NCI-H226 (cell line): ENCODE measurements around the gene FAM241B.

ENCODE experiments used
- DNase-seq: peaks from one replicate; pipeline ENCODE4 v3.0.0-alpha.2; 2015

The FAM241B gene

DNA sequence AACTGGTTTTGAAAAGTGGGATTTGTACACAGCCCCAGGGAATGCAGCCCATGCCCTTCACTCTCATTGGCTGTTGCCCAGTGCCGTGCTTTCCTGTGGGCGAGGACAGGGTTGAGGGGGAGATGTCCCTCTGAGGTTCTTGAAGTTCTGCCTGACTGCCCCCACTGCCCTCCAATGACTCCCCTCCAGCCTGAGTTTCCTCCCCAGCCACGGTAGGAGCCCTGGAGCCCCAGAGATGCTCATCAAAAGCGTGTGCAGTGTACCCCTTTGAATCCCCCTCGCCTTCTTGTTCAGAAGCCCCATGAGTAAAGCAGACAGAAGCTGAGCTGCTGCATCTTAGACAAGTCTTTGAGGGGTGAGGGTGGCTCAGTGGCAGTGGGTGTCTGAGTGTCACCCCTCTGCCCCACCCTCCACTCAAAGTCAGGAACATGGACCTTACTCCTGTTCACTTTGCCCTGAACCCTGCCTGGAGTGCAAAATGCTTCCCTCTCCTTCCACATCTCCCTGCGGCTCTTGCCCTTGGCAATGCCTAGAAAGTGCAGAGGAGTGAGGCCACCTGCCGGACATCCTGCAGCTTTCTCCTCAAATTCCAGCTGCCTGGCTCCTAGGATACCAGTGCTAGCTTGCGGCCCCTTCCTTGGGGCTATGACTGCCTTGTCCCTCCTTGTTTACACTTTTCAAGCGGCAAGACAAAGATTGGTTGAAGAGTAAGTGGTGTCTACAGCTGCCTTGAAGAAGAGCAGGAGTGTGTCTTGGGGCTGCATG lies 19.9 kb downstream of the FAM241B start:
- no peak for DNase-seq

DNA sequence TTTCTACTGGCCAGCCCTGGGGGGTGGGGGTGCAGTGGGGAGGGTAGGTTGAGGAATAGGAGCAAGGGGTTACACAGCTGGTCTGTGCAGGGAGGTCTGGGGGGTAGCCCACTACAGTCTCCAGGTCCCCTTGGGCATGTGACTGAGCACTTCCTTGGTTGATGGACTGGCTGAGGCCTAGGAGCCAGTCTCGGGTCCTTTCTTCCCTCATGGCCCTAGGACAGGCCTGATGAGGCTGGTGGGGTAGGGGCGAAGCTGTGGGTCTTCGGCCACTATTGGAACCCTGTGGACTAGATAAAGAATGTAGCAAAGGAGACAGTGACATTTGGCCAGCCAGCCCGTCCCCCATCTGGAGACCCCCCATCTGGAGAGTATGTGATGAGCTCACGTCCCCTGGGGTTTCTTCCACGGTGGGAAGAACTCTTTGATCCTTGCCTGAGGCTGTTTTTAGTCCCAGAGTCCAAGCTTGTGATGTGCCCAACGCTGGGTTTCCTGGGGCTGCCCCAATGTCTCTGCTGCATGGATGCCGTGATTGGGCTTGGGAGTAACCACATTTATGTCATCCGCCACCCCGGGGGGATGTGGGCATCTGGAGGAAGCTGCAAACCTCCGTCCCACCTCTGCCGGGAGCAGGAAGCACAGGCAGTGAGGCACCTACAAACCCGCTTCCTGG lies 20.7 kb downstream of the FAM241B start:
- DNase-seq = no peak

DNA sequence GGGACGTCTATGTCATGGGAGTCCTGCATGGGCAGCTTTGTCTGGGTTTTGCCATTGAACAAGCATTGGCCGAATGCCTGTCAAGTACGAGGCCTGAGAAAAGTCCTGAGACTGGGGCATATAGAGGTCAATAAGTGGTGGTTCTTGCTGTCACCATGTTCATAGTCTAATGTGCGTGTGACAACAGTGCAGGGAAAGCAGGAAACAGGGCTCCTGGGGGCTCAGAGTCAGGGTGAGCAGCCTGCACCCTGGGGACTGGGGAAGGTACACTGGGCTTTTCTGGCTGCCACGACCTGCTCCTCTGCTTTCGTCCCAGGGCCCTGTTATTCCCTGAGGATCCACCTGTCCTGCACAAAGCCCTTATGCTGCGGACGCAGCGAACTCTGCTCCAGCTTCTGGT lies 21.3 kb downstream of the FAM241B start:
- DNase-seq = no peak

DNA sequence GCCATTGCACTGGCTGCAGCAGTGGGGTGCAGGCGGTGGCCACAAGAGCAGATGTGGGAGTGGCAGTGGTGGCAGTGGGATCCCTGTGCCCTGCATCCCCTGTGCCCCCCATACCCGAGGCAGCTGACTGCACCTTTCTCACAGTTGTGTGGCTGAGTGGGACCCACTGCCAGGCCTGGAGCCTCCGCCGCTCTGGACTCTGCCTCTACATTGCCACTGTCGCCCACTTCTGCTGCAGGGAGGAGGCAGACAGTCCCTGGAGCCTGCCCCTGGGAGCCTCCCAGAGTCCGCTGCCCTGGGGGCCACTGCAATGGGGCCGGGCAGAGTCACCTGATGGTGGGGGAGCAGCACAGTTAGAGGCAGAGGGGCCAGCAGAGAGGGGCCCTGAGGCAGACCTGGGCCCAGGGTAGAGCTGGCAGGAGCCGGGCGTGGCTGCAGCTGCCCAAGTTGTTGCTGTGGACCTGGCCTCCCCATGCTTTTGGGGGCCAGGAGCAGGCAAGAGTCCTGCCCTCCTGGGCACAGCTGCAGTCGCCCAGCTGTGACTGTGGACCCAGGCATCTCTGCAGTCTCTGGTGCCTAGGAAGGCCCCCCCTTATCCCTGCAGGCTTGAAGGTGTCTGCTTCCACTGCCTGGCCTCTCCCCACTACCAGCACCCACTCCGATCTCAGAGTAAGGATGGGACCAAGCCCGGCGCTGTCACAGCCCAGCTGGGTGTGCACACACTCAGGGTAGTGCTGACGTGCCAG lies 22.2 kb downstream of the FAM241B start:
- no peak for DNase-seq

DNA sequence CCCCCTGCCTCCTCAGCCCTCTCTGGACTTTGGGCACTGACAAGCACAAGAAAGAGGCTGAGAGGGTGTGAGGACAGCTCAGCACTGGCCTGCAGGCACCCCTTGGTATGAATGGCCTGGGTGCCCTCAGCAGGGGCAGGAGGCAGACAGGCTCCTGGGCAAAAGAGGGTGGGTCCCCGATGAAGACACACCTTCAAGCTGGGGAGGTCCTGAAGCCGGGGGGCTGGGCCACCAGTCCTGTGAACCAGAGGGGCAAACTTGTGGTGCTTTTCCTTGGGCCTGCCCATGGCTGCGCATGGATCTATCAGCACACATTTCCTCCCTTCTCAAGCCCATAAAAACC lies 22.8 kb downstream of the FAM241B start:
- no peak for DNase-seq

DNA sequence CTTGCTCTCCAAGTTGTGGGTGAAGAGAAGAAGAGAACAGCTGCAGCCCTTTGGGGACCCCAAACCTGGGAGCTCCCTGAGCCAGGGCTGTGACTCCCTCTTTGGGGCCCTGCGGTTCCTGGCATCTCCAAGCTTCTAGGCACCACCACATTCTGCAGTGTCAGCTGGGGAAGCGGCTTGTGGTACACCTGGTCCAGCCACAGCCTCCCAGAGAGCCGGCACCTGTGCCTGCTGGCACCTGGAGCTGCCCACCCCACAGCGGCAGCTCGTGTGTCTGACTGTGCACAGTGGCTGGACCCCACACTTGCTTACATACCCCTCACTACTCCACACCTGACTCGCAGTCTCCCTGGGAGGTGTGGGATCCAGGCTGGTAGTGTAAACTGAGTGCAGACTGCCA lies 23.5 kb downstream of the FAM241B start:
- no peak for DNase-seq

DNA sequence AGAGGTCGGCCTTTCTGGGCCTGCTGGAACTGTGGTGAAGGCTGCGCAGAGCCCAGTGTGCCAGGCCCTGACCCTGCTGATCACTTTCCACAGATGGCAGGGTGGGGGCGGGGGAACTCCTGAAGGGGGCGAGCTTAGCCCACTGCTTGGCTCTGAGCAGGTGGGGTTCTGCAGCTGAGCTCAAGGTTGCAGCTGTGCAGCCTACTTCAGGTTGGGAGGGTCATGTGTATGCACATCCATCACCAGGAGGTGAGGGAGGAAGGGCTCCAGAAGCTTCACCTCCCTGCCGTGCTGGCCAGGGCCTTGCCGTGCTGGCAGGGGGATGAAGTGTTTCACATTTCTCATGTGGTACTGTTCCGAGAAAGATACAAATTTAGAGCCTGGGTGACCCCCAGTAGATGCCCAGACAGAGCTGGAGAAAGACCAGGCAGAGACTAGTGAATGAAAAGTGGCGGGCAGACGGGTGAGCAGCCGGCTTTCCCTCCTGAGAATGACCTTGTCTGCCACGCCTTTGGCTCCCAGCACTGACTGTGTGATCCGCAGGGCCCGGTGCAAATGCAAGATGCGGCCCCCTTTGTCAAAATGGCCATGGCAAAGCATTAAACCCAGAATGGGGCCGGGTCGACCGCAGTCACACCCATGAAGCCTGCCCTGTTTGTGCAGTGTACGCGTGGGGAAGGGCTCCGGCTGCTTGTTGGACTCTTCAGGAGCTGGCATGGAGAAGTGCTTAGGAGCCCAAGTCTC lies 25.2 kb downstream of the FAM241B start:
- DNase-seq = no peak

DNA sequence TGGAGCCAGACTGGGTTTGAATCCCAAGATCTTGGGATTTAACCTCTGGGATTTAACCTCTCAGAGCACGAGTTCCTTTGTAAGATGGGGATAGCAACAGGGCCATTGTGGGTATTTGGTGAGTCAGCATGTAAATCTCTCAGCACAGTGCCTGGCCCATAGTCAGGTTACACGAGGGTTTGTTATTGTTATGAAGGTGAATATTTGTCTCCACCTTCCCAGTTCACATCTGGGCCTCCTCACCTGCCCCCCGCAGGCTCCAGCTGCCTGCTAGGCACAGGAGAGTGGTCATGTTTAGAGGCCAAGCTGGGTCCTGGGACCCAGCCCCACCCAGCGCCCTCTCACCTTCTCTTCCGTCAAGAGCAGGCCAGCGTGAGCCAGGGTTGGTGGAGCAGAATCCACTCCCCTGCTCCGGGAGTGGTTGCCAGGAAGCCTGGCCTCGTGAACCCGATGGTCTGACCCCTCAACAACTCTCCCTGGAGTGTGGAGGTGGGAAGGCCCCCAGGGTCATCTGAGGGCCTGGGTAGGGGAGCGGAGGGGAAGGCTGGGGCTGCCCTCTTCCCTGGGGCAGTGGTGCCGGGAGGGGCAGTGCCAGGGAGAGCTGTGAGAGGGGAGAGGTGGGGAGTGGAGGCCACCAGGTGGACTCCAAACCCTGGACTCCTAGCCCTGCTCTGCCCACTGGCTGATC lies 26.0 kb downstream of the FAM241B start:
- DNase-seq = no peak

DNA sequence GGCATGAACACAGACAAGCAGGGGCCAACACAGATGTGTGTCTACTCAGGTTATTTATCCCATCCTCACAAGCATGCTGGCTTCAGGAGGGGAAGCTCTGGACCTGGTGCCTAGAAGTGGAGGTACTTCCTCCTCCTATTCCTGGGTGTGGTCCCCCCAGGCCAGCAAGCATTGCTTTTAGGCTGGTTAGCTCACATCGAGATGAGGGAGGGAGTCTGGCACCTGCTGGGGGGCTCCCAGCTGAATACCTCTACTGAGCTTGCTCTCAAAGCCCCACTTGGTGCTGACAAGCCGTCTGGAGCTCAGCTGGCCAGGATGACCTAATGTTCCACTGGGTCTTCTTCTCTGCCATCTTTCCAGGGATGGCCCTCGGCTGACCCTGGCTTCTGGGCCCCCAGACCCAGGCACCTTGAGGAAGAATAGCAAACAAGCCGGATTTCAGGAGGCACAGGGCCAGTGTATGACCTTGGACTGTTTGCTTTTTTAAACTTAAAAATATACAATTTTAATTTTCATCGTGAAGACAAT lies 26.8 kb downstream of the FAM241B start:
- DNase-seq = no peak

DNA sequence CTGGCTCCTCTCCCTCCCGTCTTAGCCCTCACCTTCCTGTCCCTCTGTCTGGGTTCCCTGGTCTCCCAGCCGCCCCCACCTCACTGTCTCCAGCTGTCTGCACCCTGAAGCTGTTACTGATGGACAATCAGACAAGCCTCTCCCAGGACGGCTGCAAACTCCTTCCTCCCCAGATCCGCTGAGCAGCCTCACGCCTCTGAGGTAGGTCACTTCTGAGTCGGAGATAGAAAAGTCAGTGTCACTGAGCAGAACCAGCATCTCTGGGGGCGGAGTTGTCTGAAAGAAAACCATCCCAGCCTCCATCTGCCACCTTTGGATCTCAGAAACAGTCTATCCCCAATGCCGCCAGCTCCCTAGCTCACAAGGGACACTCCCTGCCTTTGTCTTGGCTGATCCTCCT lies 27.4 kb downstream of the FAM241B start:
- DNase-seq = no peak

DNA sequence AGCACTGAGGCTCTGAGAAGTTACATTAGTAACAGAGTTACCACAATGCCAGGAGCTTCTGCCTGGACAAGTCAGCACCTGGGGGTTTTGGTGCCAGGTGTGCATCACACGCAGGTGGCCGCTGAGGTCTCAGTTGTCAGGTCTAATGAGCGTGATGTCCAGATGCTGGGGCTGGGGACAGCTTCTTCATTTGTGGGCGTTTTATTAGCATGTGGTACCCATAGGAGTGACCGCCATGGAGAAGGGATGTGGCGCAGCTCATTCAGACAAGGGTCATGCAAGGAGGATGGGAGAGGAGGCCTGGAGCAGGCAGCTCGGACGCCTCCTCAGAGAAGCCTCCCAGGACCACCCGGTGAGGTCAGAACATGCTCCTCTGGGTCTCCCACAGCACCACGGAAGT lies 27.8 kb downstream of the FAM241B start:
- no peak for DNase-seq

DNA sequence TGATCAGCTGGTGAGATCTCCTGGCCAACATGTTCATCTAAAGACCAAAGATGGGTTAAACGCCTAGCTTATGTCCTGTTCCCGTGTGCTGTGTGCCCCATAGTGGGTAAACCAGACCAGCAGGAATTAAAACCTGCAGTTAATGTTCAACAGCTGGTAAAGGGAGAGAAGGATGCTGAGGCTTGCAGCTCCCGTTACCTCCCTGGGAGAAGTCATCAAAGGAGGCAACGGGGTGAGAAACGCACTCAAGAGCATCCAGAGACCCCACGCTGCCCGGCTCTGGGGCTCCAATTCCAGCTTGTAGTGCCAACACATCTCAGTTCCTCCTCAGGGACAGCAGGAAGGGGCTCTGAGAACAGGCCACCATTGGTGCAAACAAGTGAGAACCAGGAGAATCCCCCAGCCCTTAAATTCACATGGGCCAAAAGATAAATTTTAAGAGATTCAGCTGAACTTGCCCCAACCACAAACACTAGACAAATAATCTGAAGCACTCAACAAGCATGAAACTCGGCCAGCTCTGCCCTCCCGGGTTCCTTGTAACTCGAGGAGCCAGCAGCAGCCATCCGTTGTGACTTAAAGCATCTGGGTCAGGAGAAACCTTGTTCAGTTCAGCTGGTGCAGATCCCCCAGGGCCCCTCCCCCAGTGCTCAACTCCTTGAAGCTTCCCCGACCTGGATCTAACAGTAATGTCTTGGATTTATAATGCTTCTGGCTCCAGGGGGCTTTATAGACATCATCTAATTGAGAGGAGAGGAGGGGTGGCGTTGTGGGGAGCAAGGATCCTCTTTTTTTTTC lies 29.4 kb downstream of the FAM241B start:
- no peak for DNase-seq

DNA sequence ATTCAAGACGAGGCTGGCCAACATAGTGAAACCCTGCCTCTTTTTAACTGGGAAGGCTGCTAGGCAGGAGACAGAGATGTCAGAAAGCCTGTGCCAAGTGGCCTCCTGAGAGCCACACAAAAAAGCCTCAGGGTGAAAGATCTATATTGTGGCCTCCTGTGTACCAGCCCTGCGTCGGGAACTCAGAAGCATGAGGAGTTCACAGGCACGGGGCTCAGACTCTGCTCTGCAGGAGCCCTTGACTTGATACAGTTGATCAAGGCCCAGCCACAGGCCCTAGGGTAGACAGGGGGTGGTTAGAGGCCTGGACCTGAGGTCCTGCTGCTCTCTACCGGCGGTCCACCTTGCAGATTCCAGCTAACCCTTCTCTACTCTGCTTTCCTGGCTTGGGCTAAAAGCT lies 30.2 kb downstream of the FAM241B start:
- no peak for DNase-seq

DNA sequence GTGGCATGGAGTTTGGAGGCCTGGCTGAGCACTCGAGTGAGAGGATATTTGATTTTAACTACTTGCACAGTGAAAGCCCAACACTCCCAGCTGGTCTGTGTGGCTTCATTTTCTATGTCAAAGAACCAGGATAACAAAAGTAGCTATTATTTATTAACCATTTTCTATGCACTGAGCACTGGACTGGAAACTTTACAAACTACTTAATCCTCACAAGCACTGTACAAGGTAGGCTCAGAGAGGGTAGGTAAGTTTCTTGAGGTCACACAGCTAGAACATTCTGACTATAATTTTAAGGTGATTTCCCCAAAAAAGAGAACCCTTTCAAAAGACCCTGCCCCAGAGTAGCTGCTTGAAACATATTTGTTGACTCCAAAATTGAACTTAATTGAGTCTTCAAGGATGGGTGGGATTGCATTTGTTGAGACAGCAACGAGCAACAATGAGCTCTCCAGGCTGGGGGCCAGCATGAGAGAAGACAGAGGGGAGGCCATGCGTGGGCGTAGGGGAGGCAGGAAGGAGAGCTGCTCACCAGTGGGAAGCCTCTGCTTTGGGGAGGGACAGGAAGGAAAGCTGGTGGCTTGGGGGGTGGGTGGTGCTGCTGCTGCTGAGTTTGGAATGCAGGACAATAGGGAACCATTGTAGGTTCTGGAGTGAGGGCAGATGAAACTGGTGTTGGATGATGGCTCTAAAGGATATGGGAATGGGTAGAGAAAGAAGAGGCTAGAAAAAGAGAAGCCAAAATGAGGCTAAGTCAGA lies 31.5 kb downstream of the FAM241B start:
- DNase-seq = no peak

DNA sequence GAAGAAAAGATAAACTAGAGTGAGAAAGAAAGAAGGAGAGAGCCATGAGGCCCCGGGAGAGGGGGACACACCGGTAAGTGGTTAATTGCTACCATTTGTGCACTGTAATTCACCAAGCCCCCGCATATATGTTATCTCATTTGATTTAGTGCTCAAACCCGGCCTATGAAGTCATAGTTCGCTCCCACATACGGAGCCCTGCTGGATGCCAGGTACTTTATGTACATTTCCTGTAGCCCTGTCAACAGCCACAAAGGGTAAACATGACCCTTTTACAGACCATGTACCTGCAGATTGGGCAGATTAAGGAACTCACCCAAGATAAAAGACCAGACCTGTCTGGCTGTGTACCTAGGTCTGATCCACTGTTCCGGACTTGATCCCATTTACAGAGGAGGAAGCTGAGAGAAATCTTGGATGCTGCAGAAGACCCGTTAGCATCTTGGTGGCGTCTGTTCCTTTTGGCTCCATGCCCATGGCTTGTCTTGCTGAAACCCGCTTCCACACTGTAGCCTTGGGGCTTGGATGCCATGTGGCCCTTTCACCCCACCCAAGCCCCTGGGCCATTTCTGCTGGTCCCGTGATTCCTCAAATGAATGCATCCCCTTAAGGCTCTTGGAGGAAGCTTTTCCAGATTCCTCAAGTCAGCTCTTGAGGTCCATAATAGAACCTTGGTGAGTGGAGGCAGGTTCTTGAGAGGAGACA lies 32.3 kb downstream of the FAM241B start:
- DNase-seq = no peak

DNA sequence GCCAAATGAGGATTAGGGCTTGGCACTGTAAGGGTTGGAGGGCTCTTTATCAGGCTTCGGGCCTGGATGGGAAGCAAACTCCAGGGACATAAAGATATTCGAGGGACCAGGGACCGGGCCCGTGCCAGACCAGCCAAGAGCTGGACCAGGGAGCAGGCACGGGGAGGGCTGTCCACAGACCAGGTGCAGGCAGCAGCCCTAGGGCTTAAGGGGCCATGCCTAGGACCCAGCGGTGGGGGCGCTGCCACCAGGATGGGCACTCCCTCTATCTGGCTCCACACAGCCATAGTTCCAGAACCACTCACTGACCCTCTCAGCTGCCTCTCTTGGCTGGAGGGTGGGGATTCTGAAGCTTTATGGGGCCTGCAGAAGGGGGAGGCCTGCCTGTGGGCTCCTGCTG lies 32.9 kb downstream of the FAM241B start:
- no peak for DNase-seq

DNA sequence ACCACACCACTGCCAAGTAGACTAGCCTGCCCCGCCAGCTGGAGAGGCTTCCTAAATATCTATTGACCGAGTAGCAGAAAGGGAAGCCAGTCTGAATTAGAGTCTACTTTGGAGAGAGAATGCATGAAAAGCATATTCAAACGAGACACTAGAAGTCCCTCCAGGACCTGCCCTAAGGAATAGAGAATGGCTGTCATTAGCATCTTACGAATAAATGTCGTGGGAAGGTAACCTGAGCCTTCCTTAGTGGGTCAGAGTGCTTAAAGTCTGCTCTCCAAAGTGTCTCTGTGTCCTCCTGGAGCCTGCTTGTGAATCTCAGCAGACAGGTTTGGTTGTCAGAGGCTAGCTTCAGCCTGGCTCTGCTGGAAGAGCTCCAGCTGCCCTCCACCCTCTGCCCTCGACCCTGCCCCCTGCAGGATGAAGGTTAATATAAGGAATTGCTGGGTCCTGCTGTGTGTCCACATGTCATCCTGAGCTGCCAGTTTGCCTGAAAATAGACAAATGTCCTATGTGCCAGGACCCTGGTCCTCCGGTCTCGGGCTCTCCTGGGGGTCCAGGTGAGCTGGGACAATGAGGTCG lies 33.4 kb downstream of the FAM241B start:
- DNase-seq = no peak

DNA sequence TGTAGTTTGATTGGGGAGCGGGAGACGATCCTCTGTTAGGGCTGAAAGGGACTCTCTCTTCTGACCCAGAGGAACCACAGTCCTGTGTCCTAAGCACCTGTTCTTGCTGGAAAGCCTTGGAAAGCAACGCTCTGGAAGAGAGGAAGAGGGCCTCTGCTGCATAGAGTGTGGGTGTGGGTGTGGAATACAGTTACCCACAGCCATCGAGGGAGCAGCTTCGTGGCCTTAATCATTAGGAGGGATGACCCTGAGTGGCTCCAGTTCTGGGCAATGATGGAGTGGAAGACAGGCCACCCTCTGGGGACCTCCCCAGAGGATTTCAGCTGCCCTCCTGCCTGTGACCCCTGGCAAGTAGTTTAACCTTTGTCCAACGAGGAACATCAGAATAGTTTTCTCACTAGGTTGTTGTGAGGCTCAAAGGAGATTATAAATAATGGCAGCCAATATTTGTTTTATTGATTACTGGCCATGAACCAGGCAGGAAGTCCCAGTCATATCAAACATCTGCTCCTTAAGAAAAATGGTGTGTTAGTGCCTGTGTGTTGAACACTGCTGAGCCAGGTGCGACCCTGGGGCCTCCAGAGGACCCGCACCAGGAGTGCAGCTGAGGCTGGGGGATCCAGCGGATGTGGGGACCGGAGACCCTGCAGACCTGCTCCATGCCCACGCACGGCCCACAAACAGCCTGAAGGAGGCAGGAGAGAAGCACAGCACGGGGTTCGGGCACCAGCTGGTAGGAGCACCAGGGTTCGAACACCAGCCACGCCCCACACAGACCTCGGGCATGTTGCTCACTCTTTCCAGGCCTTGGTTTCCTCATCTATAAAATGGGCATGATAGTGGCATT lies 35.6 kb downstream of the FAM241B start:
- DNase-seq = no peak

DNA sequence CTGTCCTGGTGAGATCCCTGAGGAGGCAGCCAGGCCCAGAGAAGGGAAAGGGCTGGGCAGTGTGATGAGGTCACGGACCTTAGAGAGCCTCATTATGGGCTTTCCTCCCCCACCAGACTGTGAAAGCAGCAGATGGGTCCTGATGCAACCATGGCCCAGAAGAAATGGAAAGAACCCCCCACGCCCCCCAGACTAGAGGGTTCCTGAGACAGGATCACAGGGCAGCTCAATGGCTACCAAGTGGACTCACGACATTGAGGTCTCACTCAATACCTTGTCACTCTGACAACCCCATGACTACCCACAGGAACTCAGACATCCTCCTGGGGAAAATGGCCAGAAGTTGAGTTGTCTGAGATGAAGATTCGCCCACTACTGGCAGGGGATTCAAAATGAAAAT lies 36.7 kb downstream of the FAM241B start:
- DNase-seq = no peak
